Activated naive CD8-positive, alpha-beta T cell treated with anti-CD3 and anti-CD28 coated beads, Interleukin-2, amount 10 ng/mL, durations not matched to agents 7 days and 5 days (primary cell): ENCODE data around the gene MSL2. TPM values are rescaled to one million over a fixed set of nuclear protein-coding genes. Genes with fewer than 3 reads are reported as not detected.
"Not testable (repeated sequence)": the region's sequence is repeated elsewhere in the genome, so short reads cannot be mapped to it uniquely, and the experiment has no call there.

ENCODE experiments used
- ATAC-seq: fragments of 150-1000 bp; cut with Tn5 transposase; one replicate; pipeline ENCODE4 v1.10.0; 2021; ENCODE audit warnings: low read depth, moderate library complexity
- POLR2A ChIA-PET: fragments of 350-600 bp; sonication (Branson Sonifier 250); formaldehyde crosslinking; loops from one replicate; lab custom pipeline; 2021; ENCODE audit warnings: antibody characterized with exemption; lab: Charles Lee
- DNase-seq: peaks from one replicate; pipeline ENCODE4 v3.0.0; 2021
- H3K27ac Mint-ChIP-seq: one replicate; pipeline ENCODE4 v1.8.0; 2022; ENCODE audit warnings: mild to moderate bottlenecking, mixed read lengths
- H3K27me3 Mint-ChIP-seq: one replicate; pipeline ENCODE4 v1.8.0; 2022; ENCODE audit warnings: mild to moderate bottlenecking, moderate library complexity, mixed read lengths
- H3K36me3 Mint-ChIP-seq: one replicate; pipeline ENCODE4 v1.8.0; 2021; ENCODE audit warnings: mild to moderate bottlenecking, mixed read lengths
- H3K4me1 Mint-ChIP-seq: one replicate; pipeline ENCODE4 v1.8.0; 2021; ENCODE audit warnings: mixed read lengths
- H3K4me3 Mint-ChIP-seq: one replicate; pipeline ENCODE4 v1.8.0; 2022; ENCODE audit warnings: mild to moderate bottlenecking, moderate library complexity, mixed read lengths
- H3K9me3 Mint-ChIP-seq: one replicate; pipeline ENCODE4 v1.8.0; 2021; ENCODE audit warnings: mixed read lengths
- total RNA-seq, 2 experiments: library from RNA; stranded (reverse); gene quantifications; one replicate each; pipeline ENCODE4 v1.2.3, GENCODE V29; 2021

The MSL2 gene
- total RNA-seq, 2 experiments from 2014 or later: 71.4 to 71.5 TPM

DNA sequence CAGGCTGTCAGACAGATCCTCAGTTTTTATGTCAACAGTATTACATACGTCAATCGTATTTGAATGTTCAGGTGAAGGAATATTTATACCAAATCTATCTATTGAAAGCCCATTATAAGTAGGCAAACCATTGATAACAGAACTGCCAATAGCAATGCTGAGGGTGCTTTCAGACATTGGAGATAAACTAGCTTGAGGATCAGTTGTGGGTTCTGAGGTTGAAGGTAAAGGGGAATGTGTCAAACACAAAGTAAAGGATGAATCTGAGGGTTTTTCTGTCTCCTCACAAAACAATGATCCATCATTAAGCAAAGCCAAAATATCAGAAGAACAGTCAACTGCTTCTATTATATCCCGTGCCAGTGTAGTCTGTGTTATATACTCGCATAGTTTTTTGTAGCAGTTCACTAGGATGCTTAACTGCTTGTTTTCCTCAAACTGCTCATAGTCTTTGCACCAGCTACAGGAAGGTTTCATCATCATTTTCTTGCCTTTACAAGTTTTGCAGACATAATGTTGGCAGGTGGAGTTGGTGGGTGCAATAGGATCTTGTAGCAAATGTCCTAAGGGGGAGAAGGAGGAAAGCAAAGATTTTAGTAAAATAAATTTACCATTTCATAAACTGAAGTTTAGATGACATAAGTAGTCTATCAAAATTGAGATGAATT lies 43.8 kb downstream of the MSL2 start:
- Mint-ChIP-seq H3K4me3 (no peak overlapping the region), H3K27me3 (no peaks in the 10 kb centered on the region), H3K9me3 (no peaks in the 10 kb centered on the region), H3K4me1 (peaks cover 34% of the 10 kb centered on the region), H3K27ac (peak overlapping the region; percentile 3), H3K36me3 (peaks cover 34% of the 10 kb centered on the region)
- DNase-seq (no peak), ATAC-seq (no peak)
- POLR2A ChIA-PET: no interaction called here

DNA sequence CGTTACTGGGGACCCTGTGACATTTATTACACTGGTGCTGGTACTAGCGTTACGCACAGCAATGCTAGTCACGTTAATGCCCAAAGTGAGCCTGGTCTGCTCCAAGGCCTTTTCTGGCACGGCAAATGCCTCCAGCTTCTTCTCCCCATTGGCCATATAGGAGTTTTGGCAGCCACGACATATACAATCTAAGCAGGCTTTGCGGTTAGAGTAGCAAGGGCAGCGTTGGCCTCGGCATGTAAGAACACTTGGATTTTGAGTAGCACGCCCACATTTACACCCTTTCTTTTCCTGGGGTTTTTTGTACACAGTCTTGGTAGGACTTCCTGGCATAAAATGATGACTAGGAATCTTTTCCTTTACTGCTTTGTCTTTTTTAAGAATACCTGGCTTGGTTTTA lies 44.9 kb downstream of the MSL2 start:
- H3K9me3 Mint-ChIP-seq: no peaks in the 10 kb centered on the region
- no peaks in the 10 kb centered on the region for H3K27me3 Mint-ChIP-seq
- ATAC-seq (no peak), DNase-seq (no peak)
- H3K4me1 Mint-ChIP-seq: peaks cover 37% of the 10 kb centered on the region
- POLR2A ChIA-PET: no interaction called here
- H3K4me3 Mint-ChIP-seq: no peak overlapping the region
- H3K27ac Mint-ChIP-seq: no peak overlapping the region
- H3K36me3 Mint-ChIP-seq: peaks cover 34% of the 10 kb centered on the region

DNA sequence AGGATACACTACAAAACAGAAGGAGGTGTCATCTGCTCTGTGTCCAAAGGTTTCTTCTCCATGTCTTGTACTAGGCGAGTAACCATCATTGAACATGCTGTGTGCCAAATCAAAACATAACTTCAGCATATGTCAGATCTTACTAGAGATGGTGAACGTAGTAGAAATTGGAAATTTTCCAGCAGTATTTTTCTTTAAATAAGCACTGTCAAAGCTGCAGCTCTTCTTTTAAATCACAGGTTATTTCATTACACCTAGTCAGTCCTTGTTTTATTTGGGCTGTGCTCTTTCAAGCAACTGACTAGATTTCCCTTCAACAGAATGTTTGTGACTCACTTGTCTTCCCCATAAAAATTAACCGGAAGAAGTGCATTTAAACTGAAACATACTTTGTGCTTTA lies 46.5 kb downstream of the MSL2 start:
- Mint-ChIP-seq H3K27ac (peak overlapping the region; percentile 13), H3K27me3 (no peaks in the 10 kb centered on the region), H3K9me3 (no peaks in the 10 kb centered on the region), H3K36me3 (peaks cover 40% of the 10 kb centered on the region), H3K4me1 (peaks cover 33% of the 10 kb centered on the region), H3K4me3 (no peak overlapping the region)
- no peak for ATAC-seq
- DNase-seq: no peak
- POLR2A ChIA-PET: no interaction called here

DNA sequence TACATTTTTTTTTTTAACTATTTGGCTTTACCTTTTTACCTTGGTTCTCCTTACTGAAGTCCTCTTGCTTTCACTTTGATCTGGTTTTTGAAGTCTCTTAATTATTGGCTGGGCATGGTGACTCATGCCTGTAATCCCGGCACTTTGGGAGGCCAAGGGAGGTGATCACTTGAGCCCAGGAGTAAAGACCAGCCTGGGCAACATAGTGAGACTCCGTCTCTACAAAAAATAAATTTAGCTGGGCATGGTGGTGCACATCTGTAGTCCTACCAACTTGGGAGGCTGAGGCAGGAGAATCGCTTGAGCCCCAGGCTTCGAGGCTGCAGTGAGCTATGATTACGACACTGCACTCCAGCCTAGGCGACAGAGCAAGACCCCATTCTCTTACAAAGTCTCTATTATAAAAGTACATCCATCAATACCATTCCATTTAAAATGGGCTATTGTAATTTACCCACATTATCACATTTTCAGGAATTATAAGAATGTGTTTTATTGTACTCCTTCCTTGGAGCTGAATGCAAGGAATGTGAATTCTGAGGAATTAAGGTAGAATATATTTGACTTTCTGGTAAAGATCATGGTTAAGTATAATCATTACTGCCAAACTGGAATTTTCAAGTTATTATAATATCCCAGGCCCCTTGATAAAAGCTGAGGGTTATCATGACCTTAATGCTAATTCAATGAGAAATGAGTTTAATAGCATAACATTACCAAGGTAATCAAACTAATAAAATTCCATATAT lies 49.0 kb downstream of the MSL2 start:
- H3K4me1 Mint-ChIP-seq: peaks cover 21% of the 10 kb centered on the region
- no peak overlapping the region for H3K4me3 Mint-ChIP-seq
- no peaks in the 10 kb centered on the region for H3K27me3 Mint-ChIP-seq
- H3K9me3 Mint-ChIP-seq: no peaks in the 10 kb centered on the region
- H3K27ac Mint-ChIP-seq: no peak overlapping the region
- DNase-seq: no peak
- H3K36me3 Mint-ChIP-seq: peaks cover 32% of the 10 kb centered on the region
- no peak for ATAC-seq
- POLR2A ChIA-PET: no interaction called here

DNA sequence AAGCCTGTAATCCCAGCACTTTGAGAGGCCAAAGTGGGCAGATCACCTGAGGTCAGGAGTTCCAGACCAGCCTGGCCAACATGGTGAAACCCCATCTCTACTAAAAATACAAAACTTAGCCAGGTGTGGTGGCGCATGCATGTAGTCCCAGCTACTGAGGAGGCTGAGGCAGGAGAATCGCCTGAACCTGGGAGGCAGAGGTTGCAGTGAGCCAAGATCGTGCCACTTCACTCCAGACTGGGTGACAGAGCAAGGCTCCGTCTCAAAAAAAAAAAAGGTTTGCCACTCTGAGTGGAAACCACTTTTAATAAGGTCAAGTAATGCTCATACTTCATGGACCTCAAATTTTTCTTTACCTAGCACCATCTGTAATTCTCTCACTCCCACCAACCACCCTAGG lies 51.7 kb downstream of the MSL2 start:
- Mint-ChIP-seq H3K4me1 (peaks cover 14% of the 10 kb centered on the region), H3K36me3 (peaks cover 17% of the 10 kb centered on the region)
- H3K27ac Mint-ChIP-seq, H3K27me3 Mint-ChIP-seq, ATAC-seq, H3K4me3 Mint-ChIP-seq, POLR2A ChIA-PET, DNase-seq, H3K9me3 Mint-ChIP-seq: not testable (repeated sequence)

DNA sequence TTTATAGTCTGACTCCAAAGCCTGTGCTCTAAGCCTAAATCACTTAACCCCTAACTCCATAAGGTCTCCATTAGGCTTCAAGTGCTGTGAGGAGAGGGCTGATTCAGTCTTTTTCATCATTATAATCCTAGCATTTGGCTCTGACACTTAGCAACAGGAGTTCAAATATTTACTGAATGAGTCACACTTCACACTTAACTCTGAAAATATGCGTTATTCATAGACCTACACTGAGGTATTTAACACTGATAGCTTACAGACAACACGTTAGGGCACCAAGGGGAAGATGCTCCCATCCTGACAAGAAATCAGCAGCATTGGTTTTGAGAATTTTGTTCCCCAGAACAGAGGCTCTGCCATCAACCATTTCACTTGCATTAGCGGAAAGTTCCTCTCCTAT lies 53.5 kb downstream of the MSL2 start:
- H3K9me3 Mint-ChIP-seq: no peaks in the 10 kb centered on the region
- POLR2A ChIA-PET: no interaction called here
- no peak for ATAC-seq
- peaks cover 12% of the 10 kb centered on the region for H3K4me1 Mint-ChIP-seq
- no peaks in the 10 kb centered on the region for H3K27me3 Mint-ChIP-seq
- no peak overlapping the region for H3K4me3 Mint-ChIP-seq
- H3K27ac Mint-ChIP-seq: no peak overlapping the region
- H3K36me3 Mint-ChIP-seq: peaks cover 10% of the 10 kb centered on the region
- DNase-seq: no peak

DNA sequence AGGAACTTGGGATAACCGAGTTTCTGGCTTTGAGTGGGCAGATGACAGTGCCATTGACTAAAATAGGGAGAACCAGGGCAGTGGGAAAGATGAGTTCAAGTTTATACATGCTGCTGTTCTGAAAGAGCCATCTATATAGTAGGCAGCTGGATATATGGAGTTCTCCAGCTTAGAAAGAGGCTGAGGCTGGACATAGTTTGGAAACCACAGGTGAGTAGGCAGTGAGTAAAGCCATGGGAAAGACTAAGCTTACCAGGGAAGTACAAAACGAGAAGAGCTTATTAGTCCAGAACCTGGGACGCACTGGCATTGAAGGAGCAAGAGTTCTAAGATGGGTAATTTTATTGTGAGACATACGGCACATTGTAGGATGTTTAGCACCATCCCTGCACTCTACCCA lies 54.2 kb downstream of the MSL2 start:
- ATAC-seq (no peak), DNase-seq (no peak)
- H3K4me1 Mint-ChIP-seq: peaks cover 7% of the 10 kb centered on the region
- no peaks in the 10 kb centered on the region for H3K27me3 Mint-ChIP-seq
- no peaks in the 10 kb centered on the region for H3K9me3 Mint-ChIP-seq
- H3K27ac Mint-ChIP-seq: no peak overlapping the region
- no peak overlapping the region for H3K4me3 Mint-ChIP-seq
- POLR2A ChIA-PET: no interaction called here
- H3K36me3 Mint-ChIP-seq: peaks cover 10% of the 10 kb centered on the region

DNA sequence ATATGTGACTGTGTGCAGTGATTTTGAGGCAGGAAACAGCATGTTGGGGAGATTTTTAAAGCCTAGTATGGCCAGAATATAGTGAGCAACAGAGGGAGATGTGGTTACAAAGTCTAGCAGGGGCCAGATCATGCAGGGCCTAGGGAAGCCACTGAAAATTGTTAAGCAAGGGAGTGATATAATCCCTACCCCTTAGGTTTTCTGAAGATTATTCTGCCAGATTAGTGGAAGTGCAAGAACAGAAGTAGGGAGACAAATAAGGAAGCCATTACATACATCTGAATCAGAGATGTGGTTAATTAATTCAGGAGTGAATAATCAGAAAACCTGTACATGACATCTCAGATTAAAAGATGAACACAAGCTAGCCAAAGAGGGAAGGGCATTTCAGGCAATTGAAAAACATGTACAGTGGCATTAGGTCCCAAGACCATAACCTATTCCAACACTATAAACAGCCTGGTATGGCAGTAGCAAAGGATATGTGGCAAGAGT lies 54.8 kb downstream of the MSL2 start:
- peak overlapping the region; percentile 2 for H3K27ac Mint-ChIP-seq
- no peak for DNase-seq
- peaks cover 7% of the 10 kb centered on the region for H3K4me1 Mint-ChIP-seq
- no peaks in the 10 kb centered on the region for H3K27me3 Mint-ChIP-seq
- H3K36me3 Mint-ChIP-seq: peaks cover 10% of the 10 kb centered on the region
- ATAC-seq: no peak
- POLR2A ChIA-PET: no interaction called here
- H3K9me3 Mint-ChIP-seq: no peaks in the 10 kb centered on the region
- no peak overlapping the region for H3K4me3 Mint-ChIP-seq

DNA sequence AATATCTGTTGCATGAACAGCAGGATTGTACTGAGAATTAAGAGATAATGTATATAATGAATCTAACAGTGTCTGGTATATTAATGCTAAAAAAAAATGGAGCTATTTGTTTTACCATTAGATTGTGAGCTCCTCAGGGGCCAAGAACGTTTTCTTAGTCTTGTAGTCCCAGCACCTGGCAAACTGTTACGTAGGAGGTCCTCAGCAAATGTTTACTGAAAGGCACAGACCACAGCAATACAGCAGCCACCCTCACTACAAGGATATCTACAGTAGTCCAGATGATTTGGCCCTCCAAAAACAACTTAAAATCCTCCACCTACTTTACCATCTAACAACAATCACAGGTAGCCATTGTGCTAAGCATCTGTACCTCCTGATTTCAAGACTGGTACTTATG lies 59.7 kb downstream of the MSL2 start:
- Mint-ChIP-seq H3K4me1 (peaks cover 7% of the 10 kb centered on the region), H3K9me3 (no peaks in the 10 kb centered on the region), H3K36me3 (no peaks in the 10 kb centered on the region), H3K4me3 (no peak overlapping the region), H3K27me3 (peaks cover 2% of the 10 kb centered on the region), H3K27ac (no peak overlapping the region)
- ATAC-seq (no peak), DNase-seq (no peak)
- POLR2A ChIA-PET: no interaction called here

DNA sequence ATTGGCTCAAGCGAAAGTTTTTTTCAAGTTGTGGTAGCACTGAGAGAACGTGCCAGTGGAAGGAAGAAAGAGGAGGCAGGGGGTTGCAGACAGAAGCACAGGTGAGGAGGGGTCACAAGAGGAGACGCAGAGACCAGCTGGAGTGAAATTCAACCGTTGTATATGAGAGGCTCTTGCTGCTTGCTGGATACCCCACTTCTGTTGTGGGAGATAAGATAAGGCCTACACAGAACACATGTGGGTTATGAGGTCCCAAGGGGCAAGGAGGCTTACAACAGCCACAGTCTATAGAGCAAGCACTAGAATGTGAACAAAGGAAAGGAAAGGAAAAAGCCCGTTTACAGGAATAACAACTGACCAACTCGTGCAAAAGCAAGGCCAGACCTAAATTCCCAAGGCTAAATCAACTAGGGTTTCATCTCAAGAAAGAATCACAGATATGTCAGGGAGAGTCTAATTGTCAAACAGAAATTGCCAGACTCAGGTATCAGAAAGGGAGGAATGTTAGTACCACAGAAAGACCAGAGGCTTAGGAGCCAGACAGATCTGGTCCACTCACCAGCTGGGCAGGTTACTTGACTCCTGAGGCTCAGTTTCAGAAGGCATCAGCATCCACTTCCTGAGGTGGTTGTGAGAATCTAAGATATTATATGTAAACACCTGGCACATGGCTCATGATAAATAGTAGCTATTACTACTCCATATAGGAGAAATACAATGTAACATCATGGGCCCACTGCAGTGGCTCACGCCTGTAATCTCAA lies 60.9 kb downstream of the MSL2 start:
- Mint-ChIP-seq H3K9me3 (peaks cover 2% of the 10 kb centered on the region), H3K27ac (no peak overlapping the region), H3K36me3 (peaks cover 2% of the 10 kb centered on the region), H3K4me3 (no peak overlapping the region), H3K27me3 (peaks cover 2% of the 10 kb centered on the region), H3K4me1 (peaks cover 5% of the 10 kb centered on the region)
- no peak for ATAC-seq
- POLR2A ChIA-PET: no interaction called here
- DNase-seq: no peak

DNA sequence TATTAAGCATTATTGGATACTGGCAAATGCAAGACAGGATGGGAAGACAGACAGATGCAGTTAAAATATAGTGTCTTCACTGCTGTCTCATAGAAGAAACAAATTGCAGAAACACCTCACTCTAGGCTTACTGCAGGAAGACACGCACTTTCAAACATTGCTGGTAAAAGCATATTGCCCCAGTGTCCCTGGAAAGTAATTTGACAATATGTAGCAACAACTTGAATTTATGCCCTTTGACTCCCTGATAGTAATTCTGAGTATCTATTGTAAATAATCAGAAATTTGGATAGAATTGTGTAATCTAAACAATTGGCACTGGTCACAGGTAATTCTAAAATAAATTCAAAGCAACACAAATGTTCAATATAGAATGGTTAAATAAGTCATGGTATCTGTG lies 62.0 kb downstream of the MSL2 start:
- ATAC-seq: no peak

DNA sequence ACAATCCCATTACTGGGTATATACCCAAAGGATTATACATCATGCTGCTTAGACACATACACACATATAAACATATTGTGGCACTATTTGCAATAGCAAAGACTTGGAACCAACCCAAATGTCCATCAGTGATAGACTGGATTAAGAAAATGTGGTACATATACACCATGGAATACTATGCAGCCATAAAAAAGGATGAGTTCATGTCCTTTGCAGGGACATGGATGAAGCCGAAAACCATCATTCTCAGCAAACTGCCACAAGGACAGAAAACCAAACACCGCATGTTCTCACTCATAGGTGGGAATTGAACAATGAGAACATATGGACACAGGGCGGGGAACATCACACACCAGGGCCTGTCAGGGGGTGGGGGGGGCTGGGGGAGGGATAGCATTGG lies 64.5 kb downstream of the MSL2 start:
- H3K4me3 Mint-ChIP-seq, H3K27ac Mint-ChIP-seq, H3K36me3 Mint-ChIP-seq, ATAC-seq, DNase-seq, H3K4me1 Mint-ChIP-seq, H3K9me3 Mint-ChIP-seq, H3K27me3 Mint-ChIP-seq, POLR2A ChIA-PET: not testable (repeated sequence)

More for the DNA sequence above, 62.0 kb downstream of the MSL2 start:
- Mint-ChIP-seq H3K27ac (no peak overlapping the region), H3K36me3 (peaks cover 2% of the 10 kb centered on the region), H3K27me3 (peaks cover 2% of the 10 kb centered on the region), H3K9me3 (peaks cover 2% of the 10 kb centered on the region), H3K4me3 (no peak overlapping the region), H3K4me1 (peaks cover 5% of the 10 kb centered on the region)
- DNase-seq: no peak
- POLR2A ChIA-PET: no interaction called here

DNA sequence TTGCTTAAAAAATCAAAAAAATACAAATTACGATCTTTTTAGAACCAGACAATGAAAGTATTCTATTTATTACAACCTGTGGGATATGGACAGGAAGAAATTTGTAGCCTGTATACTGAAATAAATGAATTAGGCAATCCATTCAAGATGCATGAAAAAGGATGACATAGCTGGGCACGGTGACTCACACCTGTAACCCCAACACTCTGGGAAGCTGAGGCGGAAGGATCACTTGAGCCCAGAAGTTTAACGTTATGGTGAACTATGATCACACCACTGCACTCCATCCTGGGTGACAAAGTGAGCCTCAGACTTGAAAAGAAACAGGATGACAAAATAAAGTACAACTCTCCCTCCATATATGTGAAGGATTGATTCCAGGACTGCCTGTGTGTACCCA lies 74.1 kb downstream of the MSL2 start:
- no peak for ATAC-seq
- POLR2A ChIA-PET: no interaction called here

More for the DNA sequence above, 74.1 kb downstream of the MSL2 start:
- Mint-ChIP-seq H3K27me3 (peaks cover 9% of the 10 kb centered on the region), H3K27ac (no peak overlapping the region), H3K4me3 (no peak overlapping the region), H3K9me3 (peaks cover 9% of the 10 kb centered on the region), H3K36me3 (peaks cover 3% of the 10 kb centered on the region), H3K4me1 (no peaks in the 10 kb centered on the region)
- no peak for DNase-seq
